Stimulated activated CD8-positive, alpha-beta memory T cell treated with anti-CD3 and anti-CD28 coated beads, Interleukin-4, amount 100 ng/mL, for 4 hours (primary cell): ENCODE data around the gene LRRC37A2.
"Not testable (repeated sequence)": the region's sequence is repeated elsewhere in the genome, so short reads cannot be mapped to it uniquely, and the experiment has no call there.

Experiments used
- DNase-seq, 2 donors: peaks; one replicate each; pipeline ENCODE4 v3.0.0-alpha.2; 2020; ENCODE audit warnings: low read depth in 2 of 2, low spot score in 1 of 2

The LRRC37A2 gene

DNA sequence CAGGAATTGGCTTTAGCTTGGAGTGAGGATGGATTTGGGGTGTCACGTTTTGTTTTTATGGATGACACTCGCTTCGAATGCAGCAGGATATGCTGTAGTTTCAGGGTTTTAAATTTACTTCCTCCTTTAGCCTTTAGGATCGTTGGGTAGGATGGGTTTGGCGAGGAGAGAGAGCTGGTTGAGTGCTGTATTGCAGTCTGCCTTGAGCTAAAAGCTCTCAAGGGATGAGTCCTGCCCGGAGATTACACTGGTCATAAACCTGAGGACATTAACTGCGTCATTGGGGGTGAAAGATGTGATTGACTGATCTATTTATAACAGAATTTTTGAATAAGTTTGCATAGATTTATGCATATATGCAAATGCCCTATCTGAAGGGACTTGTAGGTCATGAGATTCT is 79.1 kb downstream of the LRRC37A2 start:
- not testable (repeated sequence) for DNase-seq

DNA sequence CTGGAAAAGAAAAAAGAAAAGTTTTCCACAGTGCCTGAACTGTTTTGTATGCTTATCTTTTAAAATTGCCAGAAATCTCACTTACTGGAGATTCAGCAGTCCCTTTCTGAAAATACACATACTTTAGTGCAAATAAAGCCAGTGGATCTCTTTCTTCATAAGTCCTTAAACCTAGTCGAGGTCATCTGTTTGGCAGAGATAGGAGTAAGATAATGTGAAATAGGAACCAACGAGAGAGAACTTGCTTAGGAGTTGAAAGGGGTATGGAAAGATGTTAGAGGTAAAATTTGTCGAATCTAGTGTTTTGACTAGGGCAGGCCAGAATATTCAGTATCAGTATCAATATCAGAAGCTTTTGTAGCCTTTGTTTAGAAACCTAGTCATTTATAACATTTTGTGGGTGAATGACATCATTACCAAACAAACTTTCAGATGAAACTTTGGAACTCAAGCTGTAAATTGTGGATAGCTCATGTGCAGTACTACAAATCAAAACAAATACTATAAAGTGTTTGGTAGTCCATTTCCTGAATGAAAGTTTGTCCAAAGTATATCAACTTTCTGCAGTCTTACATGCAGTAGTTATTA is 86.2 kb downstream of the LRRC37A2 start:
- not testable (repeated sequence) for DNase-seq

DNA sequence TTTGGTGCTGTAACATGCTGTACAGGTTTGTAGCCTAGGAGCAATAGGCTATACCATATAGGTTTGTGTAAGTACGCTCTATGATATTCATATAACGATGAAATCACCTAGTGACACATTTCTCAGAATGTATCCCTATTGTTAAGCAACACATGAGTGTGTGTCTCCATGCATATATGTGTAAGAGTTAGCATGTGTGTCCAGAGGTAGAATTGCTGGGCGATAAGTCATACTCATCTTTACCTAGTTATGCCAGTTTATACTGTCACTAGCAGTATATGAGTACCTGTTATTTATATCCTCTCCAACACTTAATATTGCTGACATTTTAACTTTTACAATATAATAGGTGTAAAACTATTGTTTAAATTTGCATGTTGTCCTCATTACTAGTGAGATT is 88.5 kb downstream of the LRRC37A2 start:
- not testable (repeated sequence) for DNase-seq

DNA sequence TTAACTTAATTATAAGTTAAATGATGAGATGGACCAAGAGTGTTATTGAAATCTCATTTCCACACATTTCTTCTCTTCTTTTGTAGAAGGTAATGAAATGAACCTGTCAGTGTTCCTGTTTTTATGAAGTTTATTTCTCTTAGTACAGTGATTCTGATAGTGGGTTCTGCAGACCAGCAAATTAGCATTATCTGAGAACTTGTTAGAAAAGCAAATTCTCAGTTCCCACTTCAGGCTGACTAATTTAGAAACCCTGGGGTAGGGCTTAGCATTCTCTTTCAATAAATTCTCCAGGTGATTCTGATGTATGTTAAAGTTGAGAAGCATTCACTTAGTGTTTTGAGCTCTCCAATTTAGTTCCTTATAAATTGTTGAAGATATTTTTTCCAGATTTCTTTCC is 90.9 kb downstream of the LRRC37A2 start:
- not testable (repeated sequence) for DNase-seq
